Measurements from ENCODE around the gene CYP4A22.
"Not testable (repeated sequence)": the region's sequence is repeated elsewhere in the genome, so short reads cannot be mapped to it uniquely, and the experiment has no call there.

Gene CYP4A22

GRCh38 chr1:47137198-47137597 lies at the start of gene CYP4A22:
Gene CYP4A22 (plus strand): TSS chr1:47137441. CDS start chr1:47137486, 45 bp downstream.
- no peaks in the 10 kb centered on the region for H3K36me3 ChIP-seq (ENCODE audit: insufficient read depth, low read length)
- H3K9me3 ChIP-seq (ENCODE audit: control insufficient read depth, insufficient read depth, low read length): no peaks in the 10 kb centered on the region
- H3K4me1 ChIP-seq (ENCODE audit: insufficient read depth, low read length): no peaks in the 10 kb centered on the region
- no peak within 1 kb of the TSS for H3K9ac ChIP-seq (ENCODE audit: low read depth, low read length)

- H3K9ac ChIP-seq (ENCODE audit: low read depth, low read length); H3K9me3 ChIP-seq (ENCODE audit: control insufficient read depth, insufficient read depth, low read length); H3K36me3 ChIP-seq (ENCODE audit: insufficient read depth, low read length); H3K4me1 ChIP-seq (ENCODE audit: insufficient read depth, low read length): not testable (repeated sequence)
Measured at GRCh38 chr1:47089356-47089755, 47.9 kb upstream of the CYP4A22 start.

- not testable (repeated sequence) for H3K36me3 ChIP-seq (ENCODE audit: insufficient read depth, low read length); H3K9ac ChIP-seq (ENCODE audit: low read depth, low read length); H3K4me1 ChIP-seq (ENCODE audit: insufficient read depth, low read length); H3K9me3 ChIP-seq (ENCODE audit: control insufficient read depth, insufficient read depth, low read length)
Measured at GRCh38 chr1:47091476-47091875, 45.8 kb upstream of the CYP4A22 start.

- Histone ChIP-seq H3K9ac (ENCODE audit: low read depth, low read length) (no peak overlapping the region), H3K4me1 (ENCODE audit: insufficient read depth, low read length) (peaks cover 14% of the 10 kb centered on the region), H3K36me3 (ENCODE audit: insufficient read depth, low read length) (no peaks in the 10 kb centered on the region), H3K9me3 (ENCODE audit: control insufficient read depth, insufficient read depth, low read length) (no peaks in the 10 kb centered on the region)
Measured at GRCh38 chr1:47104816-47105215, 32.4 kb upstream of the CYP4A22 start.

- 0 out of 2 replicates have a peak overlapping the region, but pooled peaks have one; percentile 47 for H3K9ac ChIP-seq (ENCODE audit: low read depth, low read length)
- H3K4me1 ChIP-seq (ENCODE audit: insufficient read depth, low read length): peaks cover 14% of the 10 kb centered on the region
- H3K9me3 ChIP-seq (ENCODE audit: control insufficient read depth, insufficient read depth, low read length): no peaks in the 10 kb centered on the region
- no peaks in the 10 kb centered on the region for H3K36me3 ChIP-seq (ENCODE audit: insufficient read depth, low read length)
Measured at GRCh38 chr1:47106792-47107191, 30.4 kb upstream of the CYP4A22 start.

- H3K4me1 ChIP-seq (ENCODE audit: insufficient read depth, low read length): peaks cover 14% of the 10 kb centered on the region
- H3K9ac ChIP-seq (ENCODE audit: low read depth, low read length): peak overlapping the region; percentile 47; the same call in 1 of the 2 replicates
Measured at GRCh38 chr1:47107851-47108574, 29.2 kb upstream of the CYP4A22 start.

GRCh38 chr1:47109482-47109881 lies 27.8 kb upstream of the CYP4A22 start:
- peaks cover 14% of the 10 kb centered on the region for H3K4me1 ChIP-seq (ENCODE audit: insufficient read depth, low read length)
- not testable (repeated sequence) for H3K9ac ChIP-seq (ENCODE audit: low read depth, low read length); H3K9me3 ChIP-seq (ENCODE audit: control insufficient read depth, insufficient read depth, low read length); H3K36me3 ChIP-seq (ENCODE audit: insufficient read depth, low read length)

More at GRCh38 chr1:47107851-47108574, 29.2 kb upstream of the CYP4A22 start:
- not testable (repeated sequence) for H3K36me3 ChIP-seq (ENCODE audit: insufficient read depth, low read length); H3K9me3 ChIP-seq (ENCODE audit: control insufficient read depth, insufficient read depth, low read length)

GRCh38 chr1:47113178-47113577 lies 24.1 kb upstream of the CYP4A22 start:
- Histone ChIP-seq H3K36me3 (ENCODE audit: insufficient read depth, low read length) (no peaks in the 10 kb centered on the region), H3K9me3 (ENCODE audit: control insufficient read depth, insufficient read depth, low read length) (no peaks in the 10 kb centered on the region), H3K9ac (ENCODE audit: low read depth, low read length) (no peak overlapping the region), H3K4me1 (ENCODE audit: insufficient read depth, low read length) (no peaks in the 10 kb centered on the region)

GRCh38 chr1:47121039-47121438 lies 16.2 kb upstream of the CYP4A22 start:
- not testable (repeated sequence) for H3K4me1 ChIP-seq (ENCODE audit: insufficient read depth, low read length); H3K36me3 ChIP-seq (ENCODE audit: insufficient read depth, low read length); H3K9me3 ChIP-seq (ENCODE audit: control insufficient read depth, insufficient read depth, low read length); H3K9ac ChIP-seq (ENCODE audit: low read depth, low read length)

GRCh38 chr1:47124834-47125233 lies 12.4 kb upstream of the CYP4A22 start:
- H3K9ac ChIP-seq (ENCODE audit: low read depth, low read length); H3K9me3 ChIP-seq (ENCODE audit: control insufficient read depth, insufficient read depth, low read length); H3K4me1 ChIP-seq (ENCODE audit: insufficient read depth, low read length); H3K36me3 ChIP-seq (ENCODE audit: insufficient read depth, low read length): not testable (repeated sequence)

- not testable (repeated sequence) for H3K4me1 ChIP-seq (ENCODE audit: insufficient read depth, low read length); H3K9ac ChIP-seq (ENCODE audit: low read depth, low read length); H3K9me3 ChIP-seq (ENCODE audit: control insufficient read depth, insufficient read depth, low read length); H3K36me3 ChIP-seq (ENCODE audit: insufficient read depth, low read length)
Measured at GRCh38 chr1:47126997-47127396, 10.2 kb upstream of the CYP4A22 start.

GRCh38 chr1:47128221-47128620 lies 9.0 kb upstream of the CYP4A22 start:
- H3K9me3 ChIP-seq (ENCODE audit: control insufficient read depth, insufficient read depth, low read length): no peaks in the 10 kb centered on the region
- no peaks in the 10 kb centered on the region for H3K36me3 ChIP-seq (ENCODE audit: insufficient read depth, low read length)
- no peak overlapping the region for H3K9ac ChIP-seq (ENCODE audit: low read depth, low read length)
- peaks cover 9% of the 10 kb centered on the region; the same call in 1 of the 2 replicates for H3K4me1 ChIP-seq (ENCODE audit: insufficient read depth, low read length)

- not testable (repeated sequence) for H3K36me3 ChIP-seq (ENCODE audit: insufficient read depth, low read length); H3K9me3 ChIP-seq (ENCODE audit: control insufficient read depth, insufficient read depth, low read length); H3K4me1 ChIP-seq (ENCODE audit: insufficient read depth, low read length); H3K9ac ChIP-seq (ENCODE audit: low read depth, low read length)
Measured at GRCh38 chr1:47128854-47129253, 8.4 kb upstream of the CYP4A22 start.

GRCh38 chr1:47129489-47130230 lies 7.6 kb upstream of the CYP4A22 start:
- H3K4me1 ChIP-seq (ENCODE audit: insufficient read depth, low read length); H3K9me3 ChIP-seq (ENCODE audit: control insufficient read depth, insufficient read depth, low read length); H3K36me3 ChIP-seq (ENCODE audit: insufficient read depth, low read length); H3K9ac ChIP-seq (ENCODE audit: low read depth, low read length): not testable (repeated sequence)

GRCh38 chr1:47132665-47133064 lies 4.6 kb upstream of the CYP4A22 start:
- H3K9me3 ChIP-seq (ENCODE audit: control insufficient read depth, insufficient read depth, low read length); H3K9ac ChIP-seq (ENCODE audit: low read depth, low read length); H3K4me1 ChIP-seq (ENCODE audit: insufficient read depth, low read length); H3K36me3 ChIP-seq (ENCODE audit: insufficient read depth, low read length): not testable (repeated sequence)
